Loucy (cell line): ENCODE measurements around the gene ADAMTS6.

Source experiments
- H2AFZ ChIP-seq: fragments of 200-600 bp; sonication (generic); 2 replicates; pipeline ENCODE4 v1.6.0; 2016; ENCODE audit warnings: antibody characterized with exemption, mild to moderate bottlenecking, low read length, moderate library complexity
- H3F3A ChIP-seq: fragments of 200-600 bp; 2 replicates; pipeline ENCODE4 v1.6.0; 2016; ENCODE audit warnings: antibody characterized with exemption, low read depth, mild to moderate bottlenecking
- H3K27me3 ChIP-seq: fragments of 200-600 bp; sonication (generic); 2 replicates; pipeline ENCODE4 v1.6.1; 2014; ENCODE audit warnings: low read length, mild to moderate bottlenecking; ENCODE audit not compliant: insufficient read depth, poor library complexity, severe bottlenecking
- H3K36me3 ChIP-seq: fragments of 200-600 bp; sonication (generic); 2 replicates; pipeline ENCODE4 v1.6.1; 2016; ENCODE audit warnings: low read length; ENCODE audit not compliant: insufficient read depth
- H3K4me1 ChIP-seq: fragments of 200-600 bp; sonication (generic); 2 replicates; pipeline ENCODE4 v1.5.1; 2014; ENCODE audit warnings: low read length, mild to moderate bottlenecking; ENCODE audit not compliant: insufficient read depth, poor library complexity, severe bottlenecking
- H3K4me2 ChIP-seq: fragments of 200-600 bp; sonication (generic); 2 replicates; pipeline ENCODE4 v1.6.0; 2014; ENCODE audit warnings: antibody characterized with exemption, low read length, low read depth, mild to moderate bottlenecking; ENCODE audit not compliant: poor library complexity, severe bottlenecking
- H3K4me3 ChIP-seq: fragments of 200-600 bp; sonication (generic); 2 replicates; pipeline ENCODE4 v1.5.1; 2014; ENCODE audit warnings: low read length, mild to moderate bottlenecking, mixed read lengths; ENCODE audit not compliant: poor library complexity, severe bottlenecking
- H3K79me2 ChIP-seq: fragments of 200-600 bp; sonication (generic); 2 replicates; pipeline ENCODE4 v1.6.1; 2014; ENCODE audit warnings: low read length; ENCODE audit not compliant: insufficient read depth
- H3K9ac ChIP-seq: fragments of 200-600 bp; sonication (generic); 2 replicates; pipeline ENCODE4 v1.6.0; 2014; ENCODE audit warnings: mild to moderate bottlenecking, low read depth, low read length, moderate library complexity; ENCODE audit not compliant: poor library complexity, severe bottlenecking
- H3K9me2 ChIP-seq: fragments of 200-600 bp; sonication (generic); replicated peaks from 2 replicates; pipeline ENCODE4 v1.6.1; 2016; ENCODE audit warnings: low read depth, low read length, mixed read lengths
- H3K9me3 ChIP-seq: fragments of 200-600 bp; sonication (generic); 2 replicates; pipeline ENCODE4 v1.6.1; 2014; ENCODE audit warnings: mild to moderate bottlenecking, antibody characterized with exemption, low read length, low read depth; ENCODE audit not compliant: insufficient read depth
- H4K20me1 ChIP-seq: fragments of 200-600 bp; sonication (generic); 2 replicates; pipeline ENCODE4 v1.6.0; 2014; ENCODE audit warnings: antibody characterized with exemption, low read length, mild to moderate bottlenecking; ENCODE audit not compliant: insufficient read depth, poor library complexity, severe bottlenecking
- CTCF ChIP-seq: fragments of 200-600 bp; sonication (generic); conservative IDR thresholded peaks from 2 replicates; pipeline ENCODE4 v1.5.1; 2014; ENCODE audit warnings: mild to moderate bottlenecking, antibody characterized with exemption, low read length
- EZH2phosphoT487 ChIP-seq: fragments of 200-600 bp; IDR thresholded peaks from 2 replicates; pipeline ENCODE4 v1.6.1; 2018; ENCODE audit warnings: antibody characterized with exemption, mild to moderate bottlenecking, moderate library complexity, borderline replicate concordance

The ADAMTS6 gene

GRCh38 chr5:65481635-65482295, at the start of gene ADAMTS6:
Gene ADAMTS6, minus strand, starts transcription at chr5:65481920. Its CDS starts 8,247 bp downstream, at chr5:65473673.
- peak within 1 kb of the TSS; percentile 96 for H3K4me2 ChIP-seq

GRCh38 chr5:65530904-65531303, 49.2 kb upstream of the ADAMTS6 start:
- H3F3A ChIP-seq, result no peaks in the 10 kb centered on the region
- H2AFZ ChIP-seq, result no peak overlapping the region
- H3K79me2 ChIP-seq, result no peaks in the 10 kb centered on the region
- no peaks in the 10 kb centered on the region for H3K36me3 ChIP-seq
- TF ChIP-seq CTCF (no peak), EZH2phosphoT487 (no peak)
- H3K27me3 ChIP-seq, result no peaks in the 10 kb centered on the region
- H3K9me2 ChIP-seq, result no peaks in the 10 kb centered on the region
- H3K4me2 ChIP-seq, result no peak overlapping the region
- no peaks in the 10 kb centered on the region for H3K4me1 ChIP-seq
- no peak overlapping the region for H3K4me3 ChIP-seq
- H4K20me1 ChIP-seq, result no peaks in the 10 kb centered on the region
- no peak overlapping the region for H3K9ac ChIP-seq
- H3K9me3 ChIP-seq, result no peaks in the 10 kb centered on the region

More at GRCh38 chr5:65481635-65482295, at the start of gene ADAMTS6:
- no peaks in the 10 kb centered on the region for H3K36me3 ChIP-seq
- no peaks in the 10 kb centered on the region for H3K9me3 ChIP-seq
- H3K27me3 ChIP-seq, result no peaks in the 10 kb centered on the region
- H3K79me2 ChIP-seq, result no peaks in the 10 kb centered on the region
- H3K9ac ChIP-seq, result peak within 1 kb of the TSS; percentile 66
- H3F3A ChIP-seq, result no peaks in the 10 kb centered on the region
- peaks cover 34% of the 10 kb centered on the region for H3K4me1 ChIP-seq
- TF ChIP-seq EZH2phosphoT487, result no peak
- TF ChIP-seq CTCF, result no peak
- H4K20me1 ChIP-seq, result no peaks in the 10 kb centered on the region
- peak within 1 kb of the TSS; percentile 88 for H2AFZ ChIP-seq
- no peaks in the 10 kb centered on the region for H3K9me2 ChIP-seq
- H3K4me3 ChIP-seq, result peak within 1 kb of the TSS; percentile 92

- no peak overlapping the region for H2AFZ ChIP-seq
- H3K4me3 ChIP-seq, result no peak overlapping the region
- no peaks in the 10 kb centered on the region for H3F3A ChIP-seq
- no peaks in the 10 kb centered on the region for H3K4me1 ChIP-seq
- peaks cover 27% of the 10 kb centered on the region; the same call in 1 of the 2 replicates for H3K36me3 ChIP-seq
- no peak overlapping the region for H3K9ac ChIP-seq
- H3K27me3 ChIP-seq, result no peaks in the 10 kb centered on the region
- H3K9me2 ChIP-seq, result no peaks in the 10 kb centered on the region
- H3K9me3 ChIP-seq, result no peaks in the 10 kb centered on the region
- no peaks in the 10 kb centered on the region for H4K20me1 ChIP-seq
- TF ChIP-seq EZH2phosphoT487 (no peak), CTCF (no peak)
- no peaks in the 10 kb centered on the region for H3K79me2 ChIP-seq
- no peak overlapping the region for H3K4me2 ChIP-seq
These were observed 44.0 kb upstream of the ADAMTS6 start for GRCh38 chr5:65525726-65526125.
